ENCODE results near the gene SCNN1B.

The SCNN1B gene

GRCh38 chr16:23406546-23407240 is 104.6 kb downstream of the SCNN1B start:
- DNase-seq (ENCODE audit: low read depth in 2 of 3, low spot score in 2 of 3), result no peak

- DNase-seq (ENCODE audit: low read depth in 2 of 3, low spot score in 2 of 3), result no peak
Measured at GRCh38 chr16:23407436-23408127, 105.5 kb downstream of the SCNN1B start.

DNA sequence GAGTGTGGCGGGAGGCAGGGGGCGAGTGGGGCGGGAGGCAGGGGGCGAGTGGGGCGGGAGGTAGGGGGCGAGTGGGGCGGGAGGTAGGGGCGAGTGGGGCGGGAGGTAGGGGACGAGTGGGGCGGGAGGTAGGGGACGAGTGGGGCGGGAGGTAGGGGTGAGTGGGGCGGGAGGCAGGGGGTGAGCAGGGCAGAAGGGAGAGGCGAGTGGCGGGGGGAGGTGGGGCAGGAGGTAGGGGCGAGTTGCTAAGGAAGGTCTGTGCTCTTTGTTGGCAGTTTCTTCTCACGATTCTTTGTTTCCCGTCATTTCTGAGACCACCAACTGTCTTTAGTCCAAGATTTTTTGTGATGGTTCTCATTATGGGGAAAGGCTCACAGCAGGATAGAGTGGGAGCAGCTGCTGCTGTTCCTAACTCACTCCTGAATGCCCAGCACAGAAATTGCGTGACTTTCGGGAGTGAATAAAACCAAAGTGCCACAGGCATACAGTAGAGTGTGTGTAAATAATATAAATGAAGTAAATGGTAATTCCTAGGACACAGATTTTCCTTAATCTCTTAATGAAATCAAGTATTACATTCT is 106.2 kb downstream of the SCNN1B start:
- no peak for DNase-seq (ENCODE audit: low read depth in 2 of 3, low spot score in 2 of 3)

DNA sequence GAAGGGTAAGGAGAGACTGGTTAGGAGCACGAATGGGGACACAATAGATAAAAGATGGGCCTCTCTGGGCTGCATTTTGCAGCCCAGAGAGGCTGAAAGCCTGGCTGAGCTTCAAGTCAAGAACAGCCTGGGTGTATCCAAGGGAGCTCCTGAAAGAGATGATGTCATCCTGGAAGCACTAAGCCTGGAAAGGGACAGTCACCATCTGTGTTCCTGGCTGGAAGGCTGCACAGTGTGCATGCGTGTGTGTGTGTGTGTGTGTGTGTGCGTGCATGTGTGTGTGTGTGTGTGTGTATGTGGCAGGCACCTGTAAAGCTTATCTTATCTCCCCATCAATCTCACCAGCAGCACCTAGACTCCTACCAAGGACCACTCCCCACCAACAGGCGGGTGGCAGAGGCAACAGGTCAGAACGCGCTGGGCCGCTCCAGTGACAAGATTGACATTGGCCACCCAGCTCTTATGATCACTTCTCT is 106.8 kb downstream of the SCNN1B start:
- no peak for DNase-seq (ENCODE audit: low read depth in 2 of 3, low spot score in 2 of 3)

GRCh38 chr16:23409522-23409921 is 107.4 kb downstream of the SCNN1B start:
- DNase-seq (ENCODE audit: low read depth in 2 of 3, low spot score in 2 of 3), result no peak

GRCh38 chr16:23410176-23410575 is 108.1 kb downstream of the SCNN1B start:
- DNase-seq (ENCODE audit: low read depth in 2 of 3, low spot score in 2 of 3), result no peak

GRCh38 chr16:23414731-23415130 is 112.6 kb downstream of the SCNN1B start:
- no peak for DNase-seq (ENCODE audit: low read depth in 2 of 3, low spot score in 2 of 3)

GRCh38 chr16:23416816-23417215 is 114.7 kb downstream of the SCNN1B start:
- no peak for DNase-seq (ENCODE audit: low read depth in 2 of 3, low spot score in 2 of 3)

GRCh38 chr16:23420011-23420410 is 117.9 kb downstream of the SCNN1B start:
- DNase-seq (ENCODE audit: low read depth in 2 of 3, low spot score in 2 of 3), result no peak

DNA sequence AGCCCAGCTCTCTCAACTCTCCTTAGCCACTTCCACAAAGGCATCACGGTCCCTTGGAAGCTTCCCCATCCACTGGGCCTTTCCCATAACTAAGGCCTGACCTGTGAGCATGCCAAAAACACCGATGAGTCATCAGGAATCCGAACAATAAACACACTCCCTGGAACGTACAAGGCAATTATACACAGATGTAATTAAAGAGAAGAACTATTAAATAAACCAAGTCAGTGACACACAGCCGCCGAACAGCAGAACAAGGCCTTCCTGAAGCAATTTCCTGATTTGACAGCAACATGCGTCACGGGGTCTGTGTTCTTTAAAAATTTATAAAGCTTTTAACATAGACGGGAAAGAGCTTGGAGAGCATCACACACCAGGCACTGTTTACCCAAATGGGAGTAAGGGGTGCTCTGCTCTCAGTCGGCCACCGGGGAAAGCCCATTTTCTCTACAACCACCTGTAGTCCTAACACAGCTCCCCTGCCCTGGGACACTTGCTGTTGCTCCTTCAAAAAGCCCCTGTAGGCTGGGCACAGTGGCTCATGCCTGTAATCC is 121.5 kb downstream of the SCNN1B start:
- no peak for DNase-seq (ENCODE audit: low read depth in 2 of 3, low spot score in 2 of 3)

DNA sequence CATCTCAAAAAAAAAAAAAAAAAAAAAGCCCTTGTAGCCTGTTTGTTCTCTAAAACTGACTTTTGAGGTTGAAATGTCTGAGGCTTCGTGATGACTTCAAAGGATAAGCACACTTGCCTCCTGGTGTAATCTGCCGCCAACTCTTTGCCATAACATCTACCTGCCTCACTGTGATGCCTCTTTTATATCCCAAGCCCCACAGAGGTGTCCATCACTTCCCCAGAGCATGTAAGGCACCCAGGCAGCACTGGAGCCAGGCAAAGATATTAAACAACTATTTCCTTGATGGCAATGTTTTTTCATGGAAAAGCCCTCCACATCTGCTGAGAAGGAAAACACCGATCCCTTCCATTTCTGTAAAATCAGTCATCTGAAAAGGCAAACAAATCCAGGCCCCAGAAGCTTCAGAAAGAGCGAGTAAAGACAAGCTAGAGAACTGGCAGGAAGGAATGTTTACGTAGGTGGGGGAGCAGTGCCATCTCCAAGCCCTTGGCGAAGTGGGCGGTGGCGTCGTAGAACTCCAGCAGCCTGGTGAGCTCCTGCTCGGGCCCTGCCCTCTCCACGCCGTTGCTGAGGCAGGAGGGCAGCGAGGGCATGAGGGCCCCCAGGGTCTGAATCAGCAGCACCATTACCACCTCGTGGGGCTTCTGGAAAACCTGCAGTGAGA is 122.3 kb downstream of the SCNN1B start:
- DNase-seq (ENCODE audit: low read depth in 2 of 3, low spot score in 2 of 3), result no peak

GRCh38 chr16:23428351-23428750 is 126.2 kb downstream of the SCNN1B start:
- no peak for DNase-seq (ENCODE audit: low read depth in 2 of 3, low spot score in 2 of 3)
